K562 (cell line): ENCODE results near the gene DNAH9. TPM values are rescaled to one million over a fixed set of nuclear protein-coding genes. Genes with fewer than 3 reads are reported as not detected.
A peak's percentile ranks its signal among the peaks of the same experiment; 100 is the strongest.

Experiments
- ATAC-seq: fragments of 200-7000 bp; cut with Tn5 transposase; 3 replicates; pipeline ENCODE4 v1.9.1; 2020; ENCODE audit warnings: moderate library complexity
- BruUV-seq: library from RNA; stranded (reverse); fragments of 400-500 nt; replicated peaks from 2 replicates; lab custom pipeline; 2021; lab: Mats Ljungman, UMichigan
- CTCF ChIA-PET: fragments of 300-600 bp; formaldehyde crosslinking; extraction: SDS; loops from one replicate; lab custom pipeline; 2021; ENCODE audit warnings: low intra/inter-chr PET ratio; lab: Yijun Ruan, JAX
- POLR2A ChIA-PET: fragments of 300-600, 350-650 bp; sonication (Branson Sonifier 250); formaldehyde crosslinking; extraction: SDS; loops from one replicate; lab custom pipeline; 2021; ENCODE audit warnings: antibody characterized with exemption, inconsistent platforms; lab: Yijun Ruan, JAX
- DNase-seq, 4 experiments: peaks; one replicate each; pipeline versions ENCODE4 v3.0.0 to v3.0.0-alpha.2; 2011 to 2018; ENCODE audit warnings: low spot score in 3 of 4, mixed read lengths in 3 of 4; ENCODE audit errors: extremely low read depth in 1 of 4
- FAIRE-seq: peaks from 2 replicates; lab custom pipeline; 2011; peaks lifted over from hg19 to GRCh38; lab: Jason Lieb, UNC
- H2AFZ ChIP-seq: 2 replicates; pipeline ENCODE4 v1.6.0; 2011; ENCODE audit warnings: low read depth, low read length, control low read depth, inconsistent platforms
- H3K27ac ChIP-seq: fragments of 200-600 bp; 3 replicates; pipeline ENCODE4 v1.8.0; 2011; ENCODE audit warnings: low read depth, mild to moderate bottlenecking, control low read depth, inconsistent platforms, low read length, moderate library complexity, mixed read lengths; ENCODE audit errors: extremely low read depth
- H3K27me3 ChIP-seq, 2 experiments: fragments of 300-600 bp in 1 of 2; 2 replicates in 1 of 2; 3 replicates in 1 of 2; pipeline versions ENCODE4 v1.6.0 to v1.8.0; 2011; ENCODE audit warnings: inconsistent platforms in 2 of 2, low read length in 2 of 2, mild to moderate bottlenecking in 1 of 2, mixed read lengths in 1 of 2, moderate library complexity in 1 of 2; ENCODE audit not compliant: control insufficient read depth in 2 of 2, insufficient read depth in 2 of 2
- H3K36me3 ChIP-seq: fragments of 300-600 bp; 3 replicates; pipeline ENCODE4 v1.8.0; 2011; ENCODE audit warnings: mild to moderate bottlenecking, low read length, inconsistent platforms; ENCODE audit not compliant: control insufficient read depth, insufficient read depth
- H3K4me1 ChIP-seq, 2 experiments: fragments of 200-600 bp in 1 of 2; replicated peaks in 1 of 2; 2 replicates in 1 of 2; 3 replicates in 1 of 2; pipeline versions ENCODE4 v1.5.1 to v1.8.0; 2011; ENCODE audit warnings: inconsistent platforms in 2 of 2, low read length in 2 of 2, mild to moderate bottlenecking in 1 of 2, mixed read lengths in 1 of 2, moderate library complexity in 1 of 2; ENCODE audit not compliant: control insufficient read depth in 2 of 2, insufficient read depth in 2 of 2
- H3K4me2 ChIP-seq: 2 replicates; pipeline ENCODE4 v1.6.1; 2011; ENCODE audit warnings: low read length, control low read depth, inconsistent platforms, mixed read lengths; ENCODE audit not compliant: insufficient read depth
- H3K4me3 ChIP-seq: fragments of 200-600 bp; sonication (generic), shearing (Covaris generic); 2 replicates; pipeline ENCODE4 v1.5.1; 2016; ENCODE audit warnings: control low read depth, inconsistent platforms
- H3K79me2 ChIP-seq: fragments of 200-600 bp; 3 replicates; pipeline ENCODE4 v1.8.0; 2011; ENCODE audit warnings: low read length, inconsistent platforms; ENCODE audit not compliant: control insufficient read depth, insufficient read depth
- H3K9ac ChIP-seq, 2 experiments: 2 replicates each; pipeline versions ENCODE4 v1.6.0 to v1.6.1; 2011; ENCODE audit warnings: low read depth in 2 of 2, low read length in 2 of 2, control low read depth in 1 of 2, inconsistent platforms in 1 of 2, mild to moderate bottlenecking in 1 of 2, mixed read lengths in 1 of 2; ENCODE audit not compliant: insufficient read depth in 1 of 2
- H3K9me1 ChIP-seq: one replicate; pipeline ENCODE4 v1.6.0; 2011; ENCODE audit warnings: inconsistent platforms, mild to moderate bottlenecking, low read length, moderate library complexity; ENCODE audit not compliant: control insufficient read depth, insufficient read depth
- H3K9me3 ChIP-seq: replicated peaks from 2 replicates; pipeline ENCODE4 v1.5.1; 2011; ENCODE audit warnings: low read depth, low read length, inconsistent platforms; ENCODE audit not compliant: control insufficient read depth, insufficient read depth
- H4K20me1 ChIP-seq: replicated peaks from 2 replicates; pipeline ENCODE4 v1.6.1; 2011; ENCODE audit warnings: low read length, inconsistent platforms, mixed read lengths; ENCODE audit not compliant: control insufficient read depth, insufficient read depth
- CUX1 ChIP-seq: fragments of 200-800 bp; sonication (Bioruptor generic); IDR thresholded peaks from 2 replicates; pipeline ENCODE4 v1.6.1; 2016; ENCODE audit warnings: missing genetic modification characterization, missing compliant biosample characterization
- MITF ChIP-seq: IDR thresholded peaks from 2 replicates; pipeline ENCODE4 v1.6.1; 2014; ENCODE audit warnings: antibody characterized with exemption
- ZKSCAN1 ChIP-seq: fragments of 150-350 bp; IDR thresholded peaks from 2 replicates; pipeline ENCODE4 v1.6.1; 2016; ENCODE audit warnings: low read depth, low read length
- WGBS: fragments of 100-300 bp; shearing (Covaris generic); methylation state at CpG from one replicate; pipeline ENCODE4 v1.1.6; 2016; ENCODE audit warnings: low coverage, mixed read lengths; ENCODE audit not compliant: insufficient coverage; ENCODE audit errors: missing lambda C conversion rate; 5-methylcytosine and 5-hydroxymethylcytosine counted together
- in situ Hi-C: fragments of 300-500 bp; cut with MboI; formaldehyde crosslinking; loops from 4 replicates; pipeline ENCODE4 v1.15.0; 2018; ENCODE audit warnings: inconsistent platforms, mixed read lengths
- intact Hi-C: fragments of 100-400 bp; cut with micrococcal nuclease; formaldehyde crosslinking; loops from 2 replicates; pipeline ENCODE4 v1.14.2; 2022
- polyA plus RNA-seq, 8 experiments: library from polyadenylated mRNA; depleted of rRNA in 4 of 8; stranded (reverse) in 5 of 8; unstranded in 3 of 8; fragments of >200 nt; fragmentation: Nextera tagmentation in 2 of 8; fragmentation: Illumina TruSeq in 1 of 8; extraction: Ambion mirVana in 2 of 8; extraction: Trizol in 1 of 8; gene quantifications; 2 replicates each; pipeline versions ENCODE4 v1.2.1 to v1.2.3, GENCODE V29; 2011 to 2014; ENCODE audit warnings: inconsistent platforms in 1 of 8, missing spikeins in 1 of 8
- total RNA-seq, 7 experiments: library from RNA; depleted of rRNA in 6 of 7; stranded (reverse); fragments of >200 nt in 6 of 7; fragmentation: Illumina TruSeq in 2 of 7; extraction: Trizol in 2 of 7; gene quantifications; 2 replicates each; pipeline versions ENCODE4 v1.2.1 to v1.2.3, GENCODE V29; 2011 to 2021; ENCODE audit warnings: low replicate concordance in 1 of 7

DNAH9 gene
- total and polyA plus RNA-seq, 9 of the 15 experiments (the other 6 are each of a cell fraction or from before 2014, with no cell fraction given) = not detected

GRCh38 chr17:11996722-11997146, 398.5 kb downstream of the DNAH9 start:
- Histone ChIP-seq H3K4me3 (peak overlapping the region; percentile 91), H3K79me2 (no peaks in the 10 kb centered on the region), H3K27me3 (no peaks in the 10 kb centered on the region), H2AFZ (peak overlapping the region; percentile 94), H3K9ac (peak overlapping the region; percentile 77 to 91), H3K36me3 (no peaks in the 10 kb centered on the region), H3K9me3 (no peaks in the 10 kb centered on the region), H3K27ac (peak overlapping the region; percentile 79), H4K20me1 (no peaks in the 10 kb centered on the region), H3K4me2 (peak overlapping the region; percentile 84), H3K4me1 (peaks cover 0 to 4% of the 10 kb centered on the region in 2 experiments; a peak in 2 of 5 replicates), H3K9me1 (no peaks in the 10 kb centered on the region)
- in situ Hi-C loops (loop anchor here (25.0 kb wide), 1 partner anchor 1109 kb away; no protein-coding TSS in a partner anchor), intact Hi-C loops (no loop called here)
- ChIA-PET POLR2A (interaction anchor here (0.5 to 1.7 kb wide), 9 partner anchors 8 to 97 kb away, joined by 3 to 10 read pairs (median 3); partner anchors contain the start of gene MAP2K4), CTCF (interaction anchor here (0.7 kb wide), 1 partner anchor 56 kb away, joined by 3 read pairs; no protein-coding TSS in a partner anchor)
- TF ChIP-seq ZKSCAN1 (peak; percentile 70; the same call in 1 of the 2 replicates), CUX1 (CRISPR knock-in tag) (no peak), MITF (no peak)
- ATAC-seq (peak; percentile 46), DNase-seq (peak in 2 of 4 experiments; percentile 11 to 48), FAIRE-seq (no peak)
- BruUV-seq = TSS peak; percentile 72
- WGBS = 2% methylated on average over 9 of the region's 14 CpGs
